T-cell (primary cell): ENCODE results near the gene MTHFD2L. TPM values are rescaled to one million over a fixed set of nuclear protein-coding genes. Genes with fewer than 3 reads are reported as not detected.

Experiments used
- ATAC-seq, 4 experiments: fragments of 200-7000 bp in 3 of 4; fragments of 150-1000 bp in 1 of 4; cut with Tn5 transposase; replicated peaks in 1 of 4; 1 replicate in 3 of 4; 2 replicates in 1 of 4; pipeline ENCODE4 v1.10.0; 2021; ENCODE audit warnings: moderate library complexity in 3 of 4, mild to moderate bottlenecking in 2 of 4, moderate number of reproducible peaks in 1 of 4
- CTCF ChIA-PET, 2 donors: fragments of 300-600 bp; sonication (Branson Sonifier 250); formaldehyde crosslinking; loops; one replicate each; lab custom pipeline; 2022; ENCODE audit warnings: antibody characterized with exemption in 2 of 2; lab: Charles Lee
- POLR2A ChIA-PET, 2 donors: fragments of 300-600 bp; sonication (Branson Sonifier 250); formaldehyde crosslinking; loops; one replicate each; lab custom pipeline; 2022; ENCODE audit warnings: antibody characterized with exemption in 2 of 2; lab: Charles Lee
- DNase-seq, 35 experiments: peaks; one replicate each; pipeline versions ENCODE4 v3.0.0 to v3.0.0-alpha.2; 2013 to 2023
- H3K27ac ChIP-seq: one replicate; pipeline ENCODE4 v1.5.1; 2013; ENCODE audit warnings: low read length
- H3K27me3 ChIP-seq, 2 experiments: replicated peaks in 1 of 2; 1 replicate in 1 of 2; 2 replicates in 1 of 2; pipeline versions ENCODE4 v1.6.1 to v1.7.0; 2013; ENCODE audit warnings: low read length in 1 of 2, mixed read lengths in 1 of 2; ENCODE audit not compliant: control insufficient read depth in 2 of 2, insufficient read depth in 2 of 2; ENCODE audit errors: extremely low read depth in 1 of 2
- H3K36me3 ChIP-seq, 2 donors: 1 replicate in 1 of 2; 2 replicates in 1 of 2; pipeline versions ENCODE4 v1.6.1 to v1.7.0; 2013; ENCODE audit warnings: low read length in 1 of 2; ENCODE audit not compliant: control insufficient read depth in 2 of 2, insufficient read depth in 1 of 2; ENCODE audit errors: extremely low read depth in 1 of 2
- H3K4me1 ChIP-seq, 2 experiments: 1 replicate in 1 of 2; 2 replicates in 1 of 2; pipeline versions ENCODE4 v1.6.1 to v1.7.0; 2013; ENCODE audit warnings: low read length in 2 of 2, mixed read lengths in 1 of 2; ENCODE audit not compliant: insufficient read depth in 2 of 2, control insufficient read depth in 1 of 2; ENCODE audit errors: extremely low read depth in 1 of 2
- H3K4me3 ChIP-seq, 2 donors: 1 replicate in 1 of 2; 2 replicates in 1 of 2; pipeline versions ENCODE4 v1.5.1 to v1.7.0; 2013; ENCODE audit warnings: mild to moderate bottlenecking in 2 of 2, low read length in 1 of 2, moderate library complexity in 1 of 2; ENCODE audit not compliant: control insufficient read depth in 1 of 2; ENCODE audit errors: extremely low read depth in 1 of 2
- H3K9me3 ChIP-seq: 2 replicates; pipeline ENCODE4 v1.7.0; 2013
- H3K27ac Mint-ChIP-seq, 2 donors: one replicate each; pipeline ENCODE4 v1.8.0; 2020 to 2021; ENCODE audit warnings: mild to moderate bottlenecking in 2 of 2, mixed read lengths in 2 of 2
- H3K27me3 Mint-ChIP-seq, 2 donors: one replicate each; pipeline ENCODE4 v1.8.0; 2021 to 2022; ENCODE audit warnings: mixed read lengths in 2 of 2
- H3K36me3 Mint-ChIP-seq: one replicate; pipeline ENCODE4 v1.8.0; 2021; ENCODE audit warnings: mixed read lengths
- H3K4me1 Mint-ChIP-seq, 3 donors: one replicate each; pipeline ENCODE4 v1.8.0; 2020 to 2022; ENCODE audit warnings: mixed read lengths in 3 of 3, mild to moderate bottlenecking in 1 of 3
- H3K4me3 Mint-ChIP-seq, 3 donors: one replicate each; pipeline ENCODE4 v1.8.0; 2020 to 2022; ENCODE audit warnings: mild to moderate bottlenecking in 3 of 3, mixed read lengths in 3 of 3, moderate library complexity in 3 of 3
- H3K9me3 Mint-ChIP-seq, 3 donors: one replicate each; pipeline ENCODE4 v1.8.0; 2020 to 2022; ENCODE audit warnings: mixed read lengths in 3 of 3
- WGBS: methylation state at CpG from one replicate; pipeline ENCODE4 v1.1.5; 2013; ENCODE audit warnings: missing lambda C conversion rate; ENCODE audit not compliant: insufficient coverage; 5-methylcytosine and 5-hydroxymethylcytosine counted together
- total RNA-seq, 35 experiments: library from RNA in 6 of 35; stranded (reverse) in 6 of 35; fragments of 120-200 nt in 1 of 35; gene quantifications; one replicate each; pipeline versions ENCODE4 v1.2.1 to v1.2.4 and lab custom pipeline; 2013 to 2026

The MTHFD2L gene
- total RNA-seq, 5 donors from 2014 or later (not counting 1 experiment from before 2014, with no cell fraction given): 7.2 to 9.8 (median 7.9) TPM

DNA sequence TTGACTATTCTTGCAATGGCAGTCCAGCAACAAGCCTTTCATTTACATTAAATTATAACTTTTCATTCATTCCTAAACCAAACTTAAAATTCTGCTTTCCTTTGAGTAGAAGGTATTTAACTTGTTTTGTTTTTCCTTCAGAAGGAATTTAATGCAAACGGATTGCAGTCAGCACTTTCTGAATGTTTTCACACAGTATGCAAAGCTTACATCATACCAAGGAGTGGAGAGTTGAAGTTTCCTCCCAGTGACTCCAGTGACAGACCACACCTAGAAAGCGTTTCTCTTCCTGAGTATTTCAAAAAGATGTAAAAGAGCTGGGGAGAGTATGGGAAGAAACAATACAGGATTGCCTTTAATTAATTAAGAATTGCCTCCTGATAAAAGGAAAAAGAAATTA lies 158.5 kb downstream of the MTHFD2L start:
- DNase-seq (no peak), ATAC-seq (no peak)
- no peaks in the 10 kb centered on the region for H3K9me3 Mint-ChIP-seq
- H3K4me3 Mint-ChIP-seq: no peak overlapping the region
- WGBS: no CpG with 5 or more reads among the region's 2 CpGs
- Histone ChIP-seq H3K27me3 (no peaks in the 10 kb centered on the region), H3K36me3 (no peaks in the 10 kb centered on the region), H3K4me3 (no peak overlapping the region), H3K27ac (no peak overlapping the region), H3K9me3 (no peaks in the 10 kb centered on the region), H3K4me1 (no peaks in the 10 kb centered on the region)
- no peaks in the 10 kb centered on the region for H3K36me3 Mint-ChIP-seq
- H3K27me3 Mint-ChIP-seq: peaks cover 7 to 8% of the 10 kb centered on the region in 2 donors
- ChIA-PET CTCF (interaction anchor here (0.6 to 0.7 kb wide), 2 partner anchors 26 to 127 kb away, joined by 3 read pairs; no protein-coding TSS in a partner anchor), POLR2A (interaction anchor here in 1 of 2 donors (0.7 kb wide), 1 partner anchor 49 kb away, joined by 4 read pairs; the partner anchor contains the start of gene EREG)
- H3K4me1 Mint-ChIP-seq: peaks cover 0 to 4% (median 0%) of the 10 kb centered on the region in 3 donors
- no peak overlapping the region for H3K27ac Mint-ChIP-seq

DNA sequence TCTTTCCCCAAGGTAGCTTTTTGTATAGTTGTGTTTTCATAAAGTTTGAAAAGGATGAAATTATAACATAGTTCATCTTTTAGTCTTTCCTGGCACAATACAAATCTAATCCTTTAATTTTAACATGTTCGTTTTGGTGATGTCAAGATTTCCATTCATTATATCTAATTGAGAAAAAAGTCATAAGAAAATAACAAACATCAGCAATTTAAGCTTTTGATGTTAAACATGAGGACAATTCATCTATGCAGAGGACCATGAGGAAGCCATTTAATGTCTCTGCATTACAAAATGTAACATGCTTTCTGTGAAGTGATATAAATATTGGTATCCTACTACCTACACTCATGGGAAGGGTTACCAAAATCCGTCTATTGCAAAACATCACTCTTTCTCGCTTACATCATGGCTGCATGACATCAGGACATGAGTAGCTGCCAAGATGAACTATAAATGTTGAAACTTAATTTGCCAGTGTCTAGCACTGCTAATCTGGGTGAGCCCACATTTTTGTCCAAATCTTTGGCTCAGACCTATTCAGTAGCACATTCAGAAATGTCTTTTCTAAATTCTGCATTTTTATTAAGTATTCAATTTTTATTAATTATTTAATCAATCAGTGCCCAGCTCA lies 159.8 kb downstream of the MTHFD2L start:
- CTCF ChIA-PET: interaction anchor here in 1 of 2 donors (1.1 to 1.6 kb wide), 2 partner anchors 11 to 89 kb away, joined by 4 read pairs; no protein-coding TSS in a partner anchor
- H3K27ac Mint-ChIP-seq: no peak overlapping the region
- no peaks in the 10 kb centered on the region for H3K9me3 Mint-ChIP-seq
- Histone ChIP-seq H3K4me3 (no peak overlapping the region), H3K4me1 (no peaks in the 10 kb centered on the region), H3K9me3 (no peaks in the 10 kb centered on the region), H3K27me3 (no peaks in the 10 kb centered on the region), H3K27ac (no peak overlapping the region), H3K36me3 (no peaks in the 10 kb centered on the region)
- WGBS: 100% methylated on average over 2 of the region's 3 CpGs
- ATAC-seq (no peak), DNase-seq (no peak)
- no peak overlapping the region for H3K4me3 Mint-ChIP-seq
- H3K4me1 Mint-ChIP-seq: peaks cover 0 to 4% (median 0%) of the 10 kb centered on the region in 3 donors
- POLR2A ChIA-PET: interaction anchor here in 1 of 2 donors (0.6 kb wide), 1 partner anchor 90 kb away, joined by 3 read pairs; no protein-coding TSS in a partner anchor
- peaks cover 7 to 8% of the 10 kb centered on the region in 2 donors for H3K27me3 Mint-ChIP-seq
- no peaks in the 10 kb centered on the region for H3K36me3 Mint-ChIP-seq

DNA sequence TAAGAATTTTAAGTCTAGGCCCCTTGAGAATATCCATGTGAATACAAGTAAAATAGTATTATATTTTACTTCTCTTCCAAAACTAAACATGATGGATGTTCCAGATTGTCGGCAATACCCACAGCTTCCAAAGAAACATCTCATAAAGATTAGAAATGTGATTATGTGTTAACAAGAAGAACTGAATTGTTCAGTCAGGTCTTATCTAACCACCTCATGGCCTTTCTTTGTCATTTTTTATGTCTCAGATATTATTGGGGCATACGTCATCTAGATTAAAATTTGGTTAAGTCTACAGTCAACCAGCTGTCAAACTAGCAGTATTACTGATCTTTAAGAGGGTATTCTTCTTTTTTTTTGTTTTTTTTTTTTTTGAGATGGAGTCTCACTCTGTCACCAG lies 160.4 kb downstream of the MTHFD2L start:
- CTCF ChIA-PET: interaction anchor here (0.7 to 1.6 kb wide), 4 partner anchors 11 to 285 kb away, joined by 4 to 5 read pairs (median 4); no protein-coding TSS in a partner anchor

DNA sequence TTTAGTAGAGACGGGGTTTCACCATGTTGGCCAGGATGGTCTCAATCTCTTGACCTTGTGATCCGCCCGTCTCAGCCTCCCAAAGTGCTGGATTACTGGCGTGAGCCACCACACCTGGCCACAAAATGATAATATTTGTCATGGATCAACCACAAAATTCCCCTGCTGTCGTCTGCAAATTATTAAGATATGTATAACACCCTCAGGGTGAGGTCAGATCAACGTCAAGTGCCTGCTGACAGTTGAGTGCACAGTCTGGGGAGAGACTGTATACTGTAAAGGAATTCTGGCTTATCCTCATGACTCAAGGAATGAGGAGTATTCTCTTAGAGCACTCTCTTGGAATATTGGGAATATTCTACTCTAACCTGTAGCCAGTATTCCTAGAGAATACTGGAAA lies 161.6 kb downstream of the MTHFD2L start:
- DNase-seq (no peak), ATAC-seq (no peak)
- ChIA-PET POLR2A (interaction anchor here in 1 of 2 donors (0.6 kb wide), 1 partner anchor 9 kb away, joined by 3 read pairs; no protein-coding TSS in a partner anchor), CTCF (interaction anchor here (0.6 to 1.5 kb wide), 6 partner anchors 8 to 356 kb away, joined by 3 to 7 read pairs (median 3); no protein-coding TSS in a partner anchor)
- peaks cover 11 to 16% of the 10 kb centered on the region in 2 donors for H3K27me3 Mint-ChIP-seq
- H3K9me3 Mint-ChIP-seq: no peaks in the 10 kb centered on the region
- H3K4me1 Mint-ChIP-seq: peaks cover 0 to 4% (median 0%) of the 10 kb centered on the region in 3 donors
- Histone ChIP-seq H3K4me3 (no peak overlapping the region), H3K36me3 (no peaks in the 10 kb centered on the region), H3K27ac (no peak overlapping the region), H3K4me1 (no peaks in the 10 kb centered on the region), H3K9me3 (no peaks in the 10 kb centered on the region), H3K27me3 (no peaks in the 10 kb centered on the region)
- no CpG with 5 or more reads among the region's 6 CpGs for WGBS
- H3K4me3 Mint-ChIP-seq: no peak overlapping the region
- no peaks in the 10 kb centered on the region for H3K36me3 Mint-ChIP-seq
- H3K27ac Mint-ChIP-seq: no peak overlapping the region

More for the DNA sequence above, 160.4 kb downstream of the MTHFD2L start:
- Histone ChIP-seq H3K9me3 (no peaks in the 10 kb centered on the region), H3K36me3 (no peaks in the 10 kb centered on the region), H3K27me3 (no peaks in the 10 kb centered on the region), H3K4me1 (no peaks in the 10 kb centered on the region), H3K4me3 (no peak overlapping the region), H3K27ac (no peak overlapping the region)
- Mint-ChIP-seq H3K27me3 (peaks cover 7 to 8% of the 10 kb centered on the region in 2 donors), H3K27ac (no peak overlapping the region), H3K4me1 (peaks cover 0 to 4% (median 0%) of the 10 kb centered on the region in 3 donors), H3K36me3 (no peaks in the 10 kb centered on the region), H3K9me3 (no peaks in the 10 kb centered on the region), H3K4me3 (no peak overlapping the region)
- no CpG with 5 or more reads among the region's 2 CpGs for WGBS
- ATAC-seq (no peak), DNase-seq (no peak)
- POLR2A ChIA-PET: no interaction called here

DNA sequence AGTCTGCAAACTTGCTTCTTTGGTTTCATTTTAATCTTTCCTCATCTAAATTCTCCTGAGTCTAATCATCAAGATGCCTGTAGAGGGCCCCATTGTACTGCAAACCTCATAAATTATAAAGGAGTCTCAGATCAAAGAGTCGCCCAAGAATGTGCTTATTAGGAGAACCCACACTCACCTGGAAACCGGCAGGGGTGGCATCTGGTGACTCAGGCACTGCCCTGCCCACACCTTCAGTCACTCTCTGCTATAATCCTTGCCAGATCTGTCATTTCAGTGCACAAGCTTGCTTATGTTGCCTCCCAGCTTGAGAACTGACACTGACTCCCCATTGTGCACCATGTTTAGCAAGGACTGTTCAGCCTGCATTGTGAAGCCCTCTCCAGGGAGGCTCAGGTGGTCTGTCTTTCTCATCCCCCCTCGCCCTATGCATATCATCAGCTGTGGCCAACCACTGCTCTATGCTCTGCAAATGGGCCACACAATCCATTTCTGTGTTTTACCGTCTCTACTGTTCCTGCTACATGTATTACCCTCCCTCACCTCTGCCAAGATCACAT lies 162.7 kb downstream of the MTHFD2L start:
- no peak overlapping the region for H3K27ac Mint-ChIP-seq
- H3K9me3 ChIP-seq: no peaks in the 10 kb centered on the region
- no peaks in the 10 kb centered on the region for H3K36me3 Mint-ChIP-seq
- peak in 2 of 4 experiments; percentile 47 to 74 for ATAC-seq
- WGBS: 23% methylated on average over 2 of the region's 4 CpGs
- H3K36me3 ChIP-seq: no peaks in the 10 kb centered on the region
- no peak overlapping the region for H3K4me3 ChIP-seq
- DNase-seq: peak in 5 of 35 experiments; percentile 1 to 40 (median 9)
- H3K27ac ChIP-seq: no peak overlapping the region
- peaks cover 8 to 16% of the 10 kb centered on the region in 2 donors for H3K27me3 Mint-ChIP-seq
- H3K4me3 Mint-ChIP-seq: no peak overlapping the region
- no peaks in the 10 kb centered on the region for H3K27me3 ChIP-seq
- ChIA-PET CTCF (interaction anchor here (0.6 to 1.5 kb wide), 6 partner anchors 17 to 355 kb away, joined by 3 to 7 read pairs (median 3); no protein-coding TSS in a partner anchor), POLR2A (no interaction called here)
- no peaks in the 10 kb centered on the region for H3K4me1 ChIP-seq
- peaks cover 0 to 4% (median 0%) of the 10 kb centered on the region in 3 donors for H3K4me1 Mint-ChIP-seq
- H3K9me3 Mint-ChIP-seq: no peaks in the 10 kb centered on the region

DNA sequence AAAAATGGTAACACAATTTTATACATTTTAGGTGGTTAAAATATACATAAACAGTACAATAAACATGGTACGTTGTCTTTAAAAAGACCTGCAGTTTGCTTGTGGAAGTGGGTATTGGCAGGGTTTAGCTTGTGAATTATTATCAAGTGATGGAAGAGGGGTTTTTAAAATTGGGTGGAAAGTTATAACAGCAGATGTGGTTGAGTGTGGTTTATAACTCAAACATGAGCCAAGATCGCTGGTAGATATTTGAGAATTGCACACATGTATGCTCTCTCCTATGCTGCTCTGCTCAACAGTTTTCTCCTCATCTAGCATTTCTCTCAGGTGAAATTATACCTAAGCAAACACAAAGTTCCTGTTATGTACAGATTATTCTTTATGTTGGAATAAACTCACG lies 164.4 kb downstream of the MTHFD2L start:
- ATAC-seq: no peak
- Histone ChIP-seq H3K9me3 (no peaks in the 10 kb centered on the region), H3K4me1 (no peaks in the 10 kb centered on the region), H3K27ac (no peak overlapping the region), H3K4me3 (no peak overlapping the region), H3K27me3 (no peaks in the 10 kb centered on the region), H3K36me3 (no peaks in the 10 kb centered on the region)
- DNase-seq: no peak
- ChIA-PET POLR2A (no interaction called here), CTCF (interaction anchor here (0.5 to 1.1 kb wide), 3 partner anchors 92 to 350 kb away, joined by 3 read pairs; no protein-coding TSS in a partner anchor)
- Mint-ChIP-seq H3K9me3 (no peaks in the 10 kb centered on the region), H3K36me3 (no peaks in the 10 kb centered on the region), H3K27ac (no peak overlapping the region), H3K27me3 (peaks cover 8 to 16% of the 10 kb centered on the region in 2 donors), H3K4me3 (no peak overlapping the region), H3K4me1 (peaks cover 0 to 4% (median 0%) of the 10 kb centered on the region in 3 donors)
- no CpG with 5 or more reads among the region's 3 CpGs for WGBS
